Measurements from ENCODE around the gene ACAP1.

ACAP1 gene

GRCh38 chr17:7312432-7313087, 23.8 kb upstream of the ACAP1 start:
- DNase-seq, result no peak

- DNase-seq, result no peak
Measured at GRCh38 chr17:7313088-7313889, 23.0 kb upstream of the ACAP1 start.

- no peak for DNase-seq
Measured at GRCh38 chr17:7313890-7314718, 22.2 kb upstream of the ACAP1 start.

GRCh38 chr17:7314719-7315569, 21.4 kb upstream of the ACAP1 start, which contains the start of gene GPS2:
GPS2 (minus strand) TSS chr17:7315360; CDS start chr17:7315052, 308 bp downstream.
- DNase-seq, result peak; percentile 92

GRCh38 chr17:7315570-7316235, 20.6 kb upstream of the ACAP1 start:
- DNase-seq, result no peak

GRCh38 chr17:7317161-7317803, 19.0 kb upstream of the ACAP1 start:
- DNase-seq, result no peak

GRCh38 chr17:7318121-7318860, 18.0 kb upstream of the ACAP1 start:
- DNase-seq, result no peak

- DNase-seq, result no peak
Measured at GRCh38 chr17:7321466-7321865, 14.9 kb upstream of the ACAP1 start.

- no peak for DNase-seq
Measured at GRCh38 chr17:7322520-7323194, 13.7 kb upstream of the ACAP1 start.

- DNase-seq, result no peak
Measured at GRCh38 chr17:7323731-7324437, 12.4 kb upstream of the ACAP1 start.

- DNase-seq, result no peak
Measured at GRCh38 chr17:7324438-7324779, 11.9 kb upstream of the ACAP1 start.

GRCh38 chr17:7325031-7325528, 11.2 kb upstream of the ACAP1 start:
- no peak for DNase-seq

GRCh38 chr17:7326186-7326585, 10.1 kb upstream of the ACAP1 start:
- DNase-seq, result no peak

GRCh38 chr17:7327056-7327455, 9.3 kb upstream of the ACAP1 start:
- no peak for DNase-seq

- DNase-seq, result no peak
Measured at GRCh38 chr17:7327501-7327900, 8.8 kb upstream of the ACAP1 start.

GRCh38 chr17:7328009-7328408, 8.3 kb upstream of the ACAP1 start:
- no peak for DNase-seq

GRCh38 chr17:7328840-7329373, 7.4 kb upstream of the ACAP1 start, which contains the start of gene NEURL4:
NEURL4 (minus strand) TSS chr17:7329335; CDS start chr17:7329312, 23 bp downstream.
- no peak for DNase-seq

GRCh38 chr17:7329374-7329996, 6.8 kb upstream of the ACAP1 start:
- peak; percentile 97 for DNase-seq
